NCI-H446 treated with DMSO at 0.1 percent for 48 hours (cell line): ENCODE measurements around the gene ADAM19.

Experiments
- DNase-seq: peaks from one replicate; lab custom pipeline; 2025; lab: John Stamatoyannopoulos, UW

Gene ADAM19

GRCh38 chr5:157563373-157563928 is 12.1 kb downstream of the ADAM19 start:
- peak; percentile 64 for DNase-seq

- DNase-seq, result peak; percentile 83
These were observed 13.4 kb downstream of the ADAM19 start for GRCh38 chr5:157562111-157562581.

GRCh38 chr5:157561110-157561509 is 14.5 kb downstream of the ADAM19 start:
- no peak for DNase-seq

- peak; percentile 41 for DNase-seq
These were observed 16.3 kb downstream of the ADAM19 start for GRCh38 chr5:157559301-157559700.

- no peak for DNase-seq
These were observed 16.9 kb downstream of the ADAM19 start for GRCh38 chr5:157558681-157559080.

- DNase-seq, result no peak
These were observed 17.5 kb downstream of the ADAM19 start for GRCh38 chr5:157558041-157558595.

- no peak for DNase-seq
These were observed 18.8 kb downstream of the ADAM19 start for GRCh38 chr5:157556615-157557418.

- DNase-seq, result no peak
These were observed 20.4 kb downstream of the ADAM19 start for GRCh38 chr5:157555037-157555640.

- DNase-seq, result no peak
These were observed 21.2 kb downstream of the ADAM19 start for GRCh38 chr5:157554179-157555036.

GRCh38 chr5:157552650-157553049 is 22.9 kb downstream of the ADAM19 start:
- no peak for DNase-seq

- DNase-seq, result no peak
These were observed 24.9 kb downstream of the ADAM19 start for GRCh38 chr5:157550663-157551062.

GRCh38 chr5:157549954-157550549 is 25.5 kb downstream of the ADAM19 start:
- no peak for DNase-seq

GRCh38 chr5:157549283-157549629 is 26.3 kb downstream of the ADAM19 start:
- no peak for DNase-seq

GRCh38 chr5:157548513-157549282 is 26.9 kb downstream of the ADAM19 start:
- DNase-seq, result no peak

- DNase-seq, result no peak
These were observed 27.5 kb downstream of the ADAM19 start for GRCh38 chr5:157547941-157548512.

- no peak for DNase-seq
These were observed 29.0 kb downstream of the ADAM19 start for GRCh38 chr5:157546456-157547100.

- DNase-seq, result no peak
These were observed 29.8 kb downstream of the ADAM19 start for GRCh38 chr5:157545610-157546310.

- no peak for DNase-seq
These were observed 31.0 kb downstream of the ADAM19 start for GRCh38 chr5:157544623-157544989.
